Endodermal cell (in vitro differentiated cells): Measurements from ENCODE around the gene RFX7. TPM values are rescaled to one million over a fixed set of nuclear protein-coding genes. Genes with fewer than 3 reads are reported as not detected.

Source experiments
- DNase-seq: peaks from one replicate; pipeline ENCODE4 v3.0.0-alpha.2; 2017
- H3K27ac ChIP-seq: 2 replicates; pipeline ENCODE4 v1.5.1; 2013; ENCODE audit warnings: mild to moderate bottlenecking, low read depth, low read length, moderate library complexity
- H3K27me3 ChIP-seq: 2 replicates; pipeline ENCODE4 v1.6.1; 2013; ENCODE audit warnings: mild to moderate bottlenecking, low read length, moderate library complexity; ENCODE audit not compliant: insufficient read depth, control insufficient read depth, poor library complexity, severe bottlenecking
- H3K36me3 ChIP-seq: 2 replicates; pipeline ENCODE4 v1.7.0; 2013; ENCODE audit warnings: mild to moderate bottlenecking, low read length, moderate library complexity; ENCODE audit not compliant: control insufficient read depth, insufficient read depth
- H3K4me1 ChIP-seq: one replicate; pipeline ENCODE4 v1.7.0; 2013; ENCODE audit warnings: low read length; ENCODE audit not compliant: control insufficient read depth, insufficient read depth
- H3K4me3 ChIP-seq: 2 replicates; pipeline ENCODE4 v1.5.1; 2013; ENCODE audit warnings: mild to moderate bottlenecking, low read length, moderate library complexity
- H3K9ac ChIP-seq: 2 replicates; pipeline ENCODE4 v1.6.1; 2013; ENCODE audit warnings: mild to moderate bottlenecking, low read length, moderate library complexity; ENCODE audit not compliant: poor library complexity, severe bottlenecking; ENCODE audit errors: extremely low read depth
- H3K9me3 ChIP-seq: 2 replicates; pipeline ENCODE4 v1.6.1; 2013; ENCODE audit warnings: mild to moderate bottlenecking, low read length, moderate library complexity; ENCODE audit not compliant: control insufficient read depth
- H3K27ac Mint-ChIP-seq: 2 replicates; pipeline ENCODE4 v1.8.0; 2020; ENCODE audit warnings: mixed read lengths
- H3K27me3 Mint-ChIP-seq: 2 replicates; pipeline ENCODE4 v1.8.0; 2021; ENCODE audit warnings: mild to moderate bottlenecking, mixed read lengths; ENCODE audit not compliant: insufficient read depth
- H3K36me3 Mint-ChIP-seq: 2 replicates; pipeline ENCODE4 v1.8.0; 2020; ENCODE audit warnings: low read depth, mixed read lengths
- H3K4me1 Mint-ChIP-seq: 2 replicates; pipeline ENCODE4 v1.8.0; 2020; ENCODE audit warnings: mixed read lengths
- H3K4me3 Mint-ChIP-seq: 2 replicates; pipeline ENCODE4 v1.8.0; 2020; ENCODE audit warnings: mild to moderate bottlenecking, moderate library complexity, mixed read lengths
- H3K9me3 Mint-ChIP-seq: 2 replicates; pipeline ENCODE4 v1.8.0; 2020; ENCODE audit warnings: mild to moderate bottlenecking, mixed read lengths
- CTCF ChIP-seq: fragments of 200-600 bp; sonication (generic); conservative IDR thresholded peaks from 2 replicates; pipeline ENCODE4 v1.5.0; 2021; ENCODE audit warnings: antibody characterized with exemption, mild to moderate bottlenecking
- WGBS, 2 experiments: methylation state at CpG; one replicate each; pipeline versions ENCODE4 v1.1.5 to v1.1.7; 2013; ENCODE audit warnings: missing lambda C conversion rate in 2 of 2, mixed read lengths in 1 of 2; ENCODE audit not compliant: insufficient coverage in 1 of 2, insufficient read length in 1 of 2; 5-methylcytosine and 5-hydroxymethylcytosine counted together
- total RNA-seq, 2 donors: library from RNA; stranded (reverse); fragmentation: NEBNext Ultra II Directional in 1 of 2; extraction: Animal tissue kit (Norgen Biotek cat#: 25700) in 1 of 2; gene quantifications; 2 replicates in 1 of 2; 3 replicates in 1 of 2; pipeline ENCODE4 v1.2.1, GENCODE V29; 2021

RFX7 gene
- total RNA-seq, 2 donors from 2014 or later, result 19.3 to 25.3 TPM

GRCh38 chr15:56128081-56128480, 115.6 kb downstream of the RFX7 start:
- no peak for DNase-seq
- Histone ChIP-seq H3K4me3 (no peak overlapping the region), H3K27me3 (no peaks in the 10 kb centered on the region), H3K9ac (no peak overlapping the region), H3K36me3 (peaks cover 4% of the 10 kb centered on the region), H3K9me3 (peaks cover 43% of the 10 kb centered on the region), H3K4me1 (no peaks in the 10 kb centered on the region), H3K27ac (no peak overlapping the region)
- Mint-ChIP-seq H3K9me3 (peaks cover 44% of the 10 kb centered on the region), H3K27ac (no peak overlapping the region), H3K4me3 (no peak overlapping the region), H3K36me3 (peaks cover 68% of the 10 kb centered on the region), H3K27me3 (no peaks in the 10 kb centered on the region), H3K4me1 (no peaks in the 10 kb centered on the region)
- no peak for TF ChIP-seq CTCF

GRCh38 chr15:56126409-56126808, 117.3 kb downstream of the RFX7 start:
- DNase-seq, result no peak
- Mint-ChIP-seq H3K36me3 (peaks cover 84% of the 10 kb centered on the region), H3K9me3 (peaks cover 57% of the 10 kb centered on the region), H3K27ac (no peak overlapping the region), H3K4me1 (no peaks in the 10 kb centered on the region), H3K27me3 (no peaks in the 10 kb centered on the region), H3K4me3 (no peak overlapping the region)
- H3K4me3 ChIP-seq, result peak overlapping the region; percentile 47
- peaks cover 43% of the 10 kb centered on the region for H3K9me3 ChIP-seq
- H3K36me3 ChIP-seq, result peaks cover 4% of the 10 kb centered on the region
- TF ChIP-seq CTCF, result no peak
- no peak overlapping the region for H3K9ac ChIP-seq
- H3K4me1 ChIP-seq, result no peaks in the 10 kb centered on the region
- H3K27me3 ChIP-seq, result no peaks in the 10 kb centered on the region
- no peak overlapping the region for H3K27ac ChIP-seq

- no peak for DNase-seq
- Histone ChIP-seq H3K9me3 (peaks cover 60% of the 10 kb centered on the region), H3K9ac (no peak overlapping the region), H3K4me3 (no peak overlapping the region), H3K36me3 (no peaks in the 10 kb centered on the region), H3K27ac (no peak overlapping the region), H3K27me3 (no peaks in the 10 kb centered on the region), H3K4me1 (no peaks in the 10 kb centered on the region)
- Mint-ChIP-seq H3K36me3 (peaks cover 87% of the 10 kb centered on the region), H3K27ac (no peak overlapping the region), H3K4me3 (no peak overlapping the region), H3K9me3 (peaks cover 69% of the 10 kb centered on the region), H3K4me1 (no peaks in the 10 kb centered on the region), H3K27me3 (no peaks in the 10 kb centered on the region)
- WGBS, 2 experiments, result 88 to 89% methylated on average over 4 of the region's 4 CpGs
- no peak for TF ChIP-seq CTCF
These were observed 119.3 kb downstream of the RFX7 start for GRCh38 chr15:56124391-56124790.
